ENCODE data around the gene RAB8A. TPM values are rescaled to one million over a fixed set of nuclear protein-coding genes. Genes with fewer than 3 reads are reported as not detected.

Gene RAB8A
- total RNA-seq, 2 donors from 2014 or later: 67.7 to 86.0 TPM

GRCh38 chr19:16153582-16154336 lies 42.1 kb downstream of the RAB8A start:
- H3K4me3 Mint-ChIP-seq: no peak overlapping the region
- no peaks in the 10 kb centered on the region for H3K27me3 Mint-ChIP-seq (ENCODE audit: insufficient read depth)
- TF ChIP-seq CTCF (conservative IDR thresholded peaks at IDR 0.05): no peak
- H3K9me3 Mint-ChIP-seq: no peaks in the 10 kb centered on the region
- Histone ChIP-seq H3K27ac (ENCODE audit: low read depth, low read length) (no peak overlapping the region), H3K9ac (ENCODE audit: extremely low read depth, low read length, poor library complexity, severe bottlenecking) (no peak overlapping the region), H3K36me3 (ENCODE audit: control insufficient read depth, insufficient read depth, low read length) (no peaks in the 10 kb centered on the region), H3K9me3 (ENCODE audit: control insufficient read depth, low read length) (peaks cover 5% of the 10 kb centered on the region), H3K4me3 (ENCODE audit: low read length) (no peak overlapping the region), H3K27me3 (ENCODE audit: control insufficient read depth, insufficient read depth, low read length, poor library complexity, severe bottlenecking) (no peaks in the 10 kb centered on the region), H3K4me1 (ENCODE audit: control insufficient read depth, insufficient read depth, low read length) (no peaks in the 10 kb centered on the region)
- 83 to 85% methylated on average over 9 to 11 of the region's 11 CpGs for WGBS, 2 experiments (ENCODE audit: insufficient coverage in 1 of 2, insufficient read length in 1 of 2)
- DNase-seq: peak; percentile 70
- H3K27ac Mint-ChIP-seq: no peak overlapping the region
- no peaks in the 10 kb centered on the region for H3K4me1 Mint-ChIP-seq
- H3K36me3 Mint-ChIP-seq (ENCODE audit: low read depth): no peaks in the 10 kb centered on the region

GRCh38 chr19:16154557-16154956 lies 42.9 kb downstream of the RAB8A start:
- no peak for TF ChIP-seq CTCF (conservative IDR thresholded peaks at IDR 0.05)
- Histone ChIP-seq H3K36me3 (ENCODE audit: control insufficient read depth, insufficient read depth, low read length) (no peaks in the 10 kb centered on the region), H3K9ac (ENCODE audit: extremely low read depth, low read length, poor library complexity, severe bottlenecking) (no peak overlapping the region), H3K4me1 (ENCODE audit: control insufficient read depth, insufficient read depth, low read length) (no peaks in the 10 kb centered on the region), H3K27ac (ENCODE audit: low read depth, low read length) (no peak overlapping the region), H3K4me3 (ENCODE audit: low read length) (no peak overlapping the region), H3K27me3 (ENCODE audit: control insufficient read depth, insufficient read depth, low read length, poor library complexity, severe bottlenecking) (no peaks in the 10 kb centered on the region), H3K9me3 (ENCODE audit: control insufficient read depth, low read length) (peaks cover 5% of the 10 kb centered on the region)
- Mint-ChIP-seq H3K4me1 (no peaks in the 10 kb centered on the region), H3K4me3 (no peak overlapping the region), H3K9me3 (no peaks in the 10 kb centered on the region), H3K27me3 (ENCODE audit: insufficient read depth) (no peaks in the 10 kb centered on the region), H3K27ac (no peak overlapping the region), H3K36me3 (ENCODE audit: low read depth) (no peaks in the 10 kb centered on the region)
- WGBS, 2 experiments (ENCODE audit: insufficient coverage in 1 of 2, insufficient read length in 1 of 2): 93% methylated on average over 7 to 8 of the region's 8 CpGs
- no peak for DNase-seq

- H3K9me3 ChIP-seq (ENCODE audit: control insufficient read depth, low read length): peaks cover 5% of the 10 kb centered on the region
- Mint-ChIP-seq H3K4me3 (no peak overlapping the region), H3K36me3 (ENCODE audit: low read depth) (no peaks in the 10 kb centered on the region), H3K9me3 (no peaks in the 10 kb centered on the region), H3K27ac (no peak overlapping the region), H3K4me1 (no peaks in the 10 kb centered on the region), H3K27me3 (ENCODE audit: insufficient read depth) (no peaks in the 10 kb centered on the region)
- H3K4me3 ChIP-seq (ENCODE audit: low read length): no peak overlapping the region
- no peak for DNase-seq
- no peak for TF ChIP-seq CTCF (conservative IDR thresholded peaks at IDR 0.05)
- no peaks in the 10 kb centered on the region for H3K36me3 ChIP-seq (ENCODE audit: control insufficient read depth, insufficient read depth, low read length)
- H3K4me1 ChIP-seq (ENCODE audit: control insufficient read depth, insufficient read depth, low read length): no peaks in the 10 kb centered on the region
- 83 to 93% methylated on average over 1 of the region's 1 CpG for WGBS, 2 experiments (ENCODE audit: insufficient coverage in 1 of 2, insufficient read length in 1 of 2)
- no peaks in the 10 kb centered on the region for H3K27me3 ChIP-seq (ENCODE audit: control insufficient read depth, insufficient read depth, low read length, poor library complexity, severe bottlenecking)
- no peak overlapping the region for H3K27ac ChIP-seq (ENCODE audit: low read depth, low read length)
- no peak overlapping the region for H3K9ac ChIP-seq (ENCODE audit: extremely low read depth, low read length, poor library complexity, severe bottlenecking)
Observed at GRCh38 chr19:16155128-16155527, 43.4 kb downstream of the RAB8A start.
